ENCODE data around the gene CDYL. TPM values are rescaled to one million over a fixed set of nuclear protein-coding genes. Genes with fewer than 3 reads are reported as not detected.

Gene CDYL
- total RNA-seq, 2 donors from 2014 or later, result 55.1 to 58.2 TPM

- Mint-ChIP-seq H3K27me3 (ENCODE audit: insufficient read depth) (no peaks in the 10 kb centered on the region), H3K27ac (peak overlapping the region; percentile 85), H3K4me3 (no peak overlapping the region), H3K36me3 (ENCODE audit: low read depth) (no peaks in the 10 kb centered on the region), H3K9me3 (no peaks in the 10 kb centered on the region), H3K4me1 (peaks cover 47% of the 10 kb centered on the region)
- H3K4me3 ChIP-seq (ENCODE audit: low read length), result no peak overlapping the region
- H3K27me3 ChIP-seq (ENCODE audit: control insufficient read depth, insufficient read depth, low read length, poor library complexity, severe bottlenecking), result no peaks in the 10 kb centered on the region
- H3K9me3 ChIP-seq (ENCODE audit: control insufficient read depth, low read length), result no peaks in the 10 kb centered on the region
- H3K9ac ChIP-seq (ENCODE audit: extremely low read depth, low read length, poor library complexity, severe bottlenecking), result no peak overlapping the region
- H3K4me1 ChIP-seq (ENCODE audit: control insufficient read depth, insufficient read depth, low read length), result peaks cover 9% of the 10 kb centered on the region
- DNase-seq, result peak; percentile 70
- no peaks in the 10 kb centered on the region for H3K36me3 ChIP-seq (ENCODE audit: control insufficient read depth, insufficient read depth, low read length)
- H3K27ac ChIP-seq (ENCODE audit: low read depth, low read length), result no peak overlapping the region
- 86 to 89% methylated on average over 8 to 11 of the region's 11 CpGs for WGBS, 2 experiments (ENCODE audit: insufficient coverage in 1 of 2, insufficient read length in 1 of 2)
- TF ChIP-seq CTCF (conservative IDR thresholded peaks at IDR 0.05), result no peak
Measured at GRCh38 chr6:4931530-4932227, 155.5 kb downstream of the CDYL start.

- H3K9ac ChIP-seq (ENCODE audit: extremely low read depth, low read length, poor library complexity, severe bottlenecking), result no peak overlapping the region
- WGBS, 2 experiments (ENCODE audit: insufficient coverage in 1 of 2, insufficient read length in 1 of 2), result 88 to 96% methylated on average over 4 to 8 of the region's 8 CpGs
- Mint-ChIP-seq H3K27me3 (ENCODE audit: insufficient read depth) (no peaks in the 10 kb centered on the region), H3K27ac (peak overlapping the region; percentile 85), H3K4me1 (peaks cover 47% of the 10 kb centered on the region), H3K36me3 (ENCODE audit: low read depth) (peaks cover under 1% of the 10 kb centered on the region), H3K9me3 (no peaks in the 10 kb centered on the region), H3K4me3 (no peak overlapping the region)
- no peak for TF ChIP-seq CTCF (conservative IDR thresholded peaks at IDR 0.05)
- peaks cover 9% of the 10 kb centered on the region for H3K4me1 ChIP-seq (ENCODE audit: control insufficient read depth, insufficient read depth, low read length)
- H3K9me3 ChIP-seq (ENCODE audit: control insufficient read depth, low read length), result no peaks in the 10 kb centered on the region
- H3K4me3 ChIP-seq (ENCODE audit: low read length), result no peak overlapping the region
- no peak for DNase-seq
- peaks cover under 1% of the 10 kb centered on the region for H3K36me3 ChIP-seq (ENCODE audit: control insufficient read depth, insufficient read depth, low read length)
- no peak overlapping the region for H3K27ac ChIP-seq (ENCODE audit: low read depth, low read length)
- H3K27me3 ChIP-seq (ENCODE audit: control insufficient read depth, insufficient read depth, low read length, poor library complexity, severe bottlenecking), result no peaks in the 10 kb centered on the region
Measured at GRCh38 chr6:4932228-4932903, 156.2 kb downstream of the CDYL start.

GRCh38 chr6:4935486-4935885 lies 159.3 kb downstream of the CDYL start:
- no peak overlapping the region for H3K4me3 ChIP-seq (ENCODE audit: low read length)
- no peak for DNase-seq
- H3K4me1 Mint-ChIP-seq, result peaks cover 25% of the 10 kb centered on the region
- peaks cover 6% of the 10 kb centered on the region for H3K4me1 ChIP-seq (ENCODE audit: control insufficient read depth, insufficient read depth, low read length)
- H3K27ac Mint-ChIP-seq, result no peak overlapping the region
- no peaks in the 10 kb centered on the region for H3K9me3 Mint-ChIP-seq
- TF ChIP-seq CTCF (conservative IDR thresholded peaks at IDR 0.05), result no peak
- peaks cover 24% of the 10 kb centered on the region for H3K36me3 ChIP-seq (ENCODE audit: control insufficient read depth, insufficient read depth, low read length)
- H3K4me3 Mint-ChIP-seq, result no peak overlapping the region
- no peaks in the 10 kb centered on the region for H3K27me3 ChIP-seq (ENCODE audit: control insufficient read depth, insufficient read depth, low read length, poor library complexity, severe bottlenecking)
- peak overlapping the region; percentile 16 for H3K27ac ChIP-seq (ENCODE audit: low read depth, low read length)
- 96 to 97% methylated on average over 10 of the region's 10 CpGs for WGBS, 2 experiments (ENCODE audit: insufficient coverage in 1 of 2, insufficient read length in 1 of 2)
- H3K9ac ChIP-seq (ENCODE audit: extremely low read depth, low read length, poor library complexity, severe bottlenecking), result no peak overlapping the region
- no peaks in the 10 kb centered on the region for H3K27me3 Mint-ChIP-seq (ENCODE audit: insufficient read depth)
- H3K36me3 Mint-ChIP-seq (ENCODE audit: low read depth), result peaks cover 21% of the 10 kb centered on the region
- no peaks in the 10 kb centered on the region for H3K9me3 ChIP-seq (ENCODE audit: control insufficient read depth, low read length)

All from endodermal cell (in vitro differentiated cells).